H1 (cell line): ENCODE data around the gene ZNF57. TPM values are rescaled to one million over a fixed set of nuclear protein-coding genes. Genes with fewer than 3 reads are reported as not detected.

Source experiments
- CTCF ChIA-PET: fragments of 300-600 bp; sonication (Branson Sonifier 250); formaldehyde crosslinking; loops from one replicate; lab custom pipeline; 2021; ENCODE audit not compliant: partially characterized antibody; lab: Charles Lee
- POLR2A ChIA-PET: fragments of 300-600 bp; sonication (Branson Sonifier 250); formaldehyde crosslinking; loops from one replicate; lab custom pipeline; 2021; ENCODE audit warnings: inconsistent platforms; ENCODE audit not compliant: partially characterized antibody; lab: Charles Lee
- DNase-seq, 2 experiments: peaks; one replicate each; pipeline versions ENCODE4 v3.0.0 to v3.0.0-alpha.2; 2010 to 2022; ENCODE audit warnings: low spot score in 2 of 2, low read depth in 1 of 2, mixed read lengths in 1 of 2
- FAIRE-seq: peaks from 2 replicates; lab custom pipeline; 2011; peaks lifted over from hg19 to GRCh38; lab: Jason Lieb, UNC
- H2AFZ ChIP-seq: 2 replicates; pipeline ENCODE4 v1.8.1; 2012; ENCODE audit warnings: low read length, inconsistent platforms
- H2AK5ac ChIP-seq: 2 replicates; pipeline ENCODE4 v1.6.1; 2013; ENCODE audit warnings: low read depth, low read length
- H2BK120ac ChIP-seq: replicated peaks from 2 replicates; pipeline ENCODE3; 2013; ENCODE audit warnings: low read depth, low read length, inconsistent platforms
- H2BK12ac ChIP-seq: 2 replicates; pipeline ENCODE4 v1.6.1; 2013; ENCODE audit warnings: low read depth, low read length
- H2BK15ac ChIP-seq: 2 replicates; pipeline ENCODE4 v1.6.1; 2013; ENCODE audit warnings: low read length
- H2BK20ac ChIP-seq: 2 replicates; pipeline ENCODE4 v1.6.1; 2013; ENCODE audit warnings: low read length
- H2BK5ac ChIP-seq: 2 replicates; pipeline ENCODE4 v1.6.1; 2013; ENCODE audit warnings: low read depth, low read length
- H3K14ac ChIP-seq: 2 replicates; pipeline ENCODE4 v1.6.1; 2013; ENCODE audit warnings: inconsistent platforms; ENCODE audit not compliant: insufficient read length
- H3K18ac ChIP-seq: 2 replicates; pipeline ENCODE4 v1.6.1; 2013; ENCODE audit warnings: low read length; ENCODE audit errors: extremely low read depth
- H3K23ac ChIP-seq: 2 replicates; pipeline ENCODE4 v1.6.1; 2013; ENCODE audit warnings: inconsistent platforms; ENCODE audit not compliant: insufficient read length
- H3K23me2 ChIP-seq: 2 replicates; pipeline ENCODE4 v1.6.1; 2013; ENCODE audit warnings: low read depth, low read length
- H3K27ac ChIP-seq: 2 replicates; pipeline ENCODE4 v1.6.1; 2011; ENCODE audit warnings: low read depth, low read length, inconsistent platforms
- H3K27me3 ChIP-seq, 4 experiments: replicated peaks in 1 of 4; 1 replicate in 1 of 4; 2 replicates in 3 of 4; pipeline versions ENCODE4 v1.6.1 to v1.8.1; 2011 to 2013; ENCODE audit warnings: low read length in 3 of 4, mild to moderate bottlenecking in 3 of 4, inconsistent platforms in 2 of 4, mixed read lengths in 2 of 4, moderate library complexity in 1 of 4; ENCODE audit not compliant: control insufficient read depth in 3 of 4, insufficient read depth in 3 of 4; ENCODE audit errors: extremely low read depth in 1 of 4
- H3K36me3 ChIP-seq, 4 experiments: 2 replicates each; pipeline versions ENCODE4 v1.6.1 to v1.8.1; 2011 to 2013; ENCODE audit warnings: mild to moderate bottlenecking in 4 of 4, low read length in 3 of 4, moderate library complexity in 2 of 4, control low read depth in 1 of 4, inconsistent platforms in 1 of 4; ENCODE audit not compliant: insufficient read depth in 4 of 4, control insufficient read depth in 2 of 4
- H3K4ac ChIP-seq: replicated peaks from 2 replicates; pipeline ENCODE3; 2013; ENCODE audit warnings: low read length, low read depth, mixed read lengths, inconsistent platforms; ENCODE audit not compliant: insufficient read length
- H3K4me1 ChIP-seq, 4 experiments: replicated peaks in 1 of 4; 1 replicate in 1 of 4; 2 replicates in 3 of 4; pipeline versions ENCODE4 v1.6.1 to v1.8.1; 2011 to 2013; ENCODE audit warnings: low read length in 3 of 4, inconsistent platforms in 2 of 4, mixed read lengths in 1 of 4; ENCODE audit not compliant: insufficient read depth in 4 of 4, control insufficient read depth in 3 of 4
- H3K4me2 ChIP-seq, 2 experiments: 2 replicates each; pipeline versions ENCODE4 v1.6.1 to v1.8.1; 2011 to 2013; ENCODE audit warnings: low read depth in 2 of 2, low read length in 2 of 2, control low read depth in 1 of 2, inconsistent platforms in 1 of 2, mild to moderate bottlenecking in 1 of 2; ENCODE audit not compliant: insufficient read depth in 1 of 2
- H3K4me3 ChIP-seq, 4 experiments: fragments of 200-600, 300-600 bp in 1 of 4; sonication (generic), shearing (Covaris generic), sonication (Bioruptor Twin) in 1 of 4; 2 replicates each; pipeline versions ENCODE4 v1.5.1 to v1.8.1; 2011 to 2016; ENCODE audit warnings: low read length in 4 of 4, low read depth in 3 of 4, control low read depth in 2 of 4, inconsistent platforms in 2 of 4, mild to moderate bottlenecking in 2 of 4, mixed read lengths in 1 of 4, moderate library complexity in 1 of 4; ENCODE audit not compliant: insufficient read depth in 2 of 4; ENCODE audit errors: extremely low read depth in 1 of 4
- H3K56ac ChIP-seq: replicated peaks from 2 replicates; pipeline ENCODE3; 2013; ENCODE audit warnings: low read depth, mild to moderate bottlenecking, mixed read lengths, low read length, inconsistent platforms; ENCODE audit not compliant: insufficient read length
- H3K79me1 ChIP-seq: 2 replicates; pipeline ENCODE4 v1.6.1; 2013; ENCODE audit warnings: low read depth, low read length, control low read depth
- H3K79me2 ChIP-seq, 2 experiments: 2 replicates each; pipeline versions ENCODE4 v1.6.1 to v1.8.1; 2012 to 2013; ENCODE audit warnings: low read length in 2 of 2, mild to moderate bottlenecking in 2 of 2, inconsistent platforms in 1 of 2; ENCODE audit not compliant: insufficient read depth in 2 of 2, control insufficient read depth in 1 of 2
- H3K9ac ChIP-seq, 4 experiments: replicated peaks in 1 of 4; 1 replicate in 1 of 4; 2 replicates in 3 of 4; pipeline versions ENCODE4 v1.6.1 to v1.8.1; 2011 to 2013; ENCODE audit warnings: low read depth in 3 of 4, low read length in 3 of 4, control low read depth in 2 of 4, mild to moderate bottlenecking in 2 of 4, moderate library complexity in 2 of 4, inconsistent platforms in 1 of 4; ENCODE audit errors: extremely low read depth in 1 of 4
- H3K9me3 ChIP-seq, 2 experiments: 2 replicates each; pipeline versions ENCODE4 v1.6.1 to v1.8.1; 2012 to 2013; ENCODE audit warnings: mild to moderate bottlenecking in 2 of 2, moderate library complexity in 2 of 2, control low read depth in 1 of 2, inconsistent platforms in 1 of 2, low read depth in 1 of 2, low read length in 1 of 2, mixed read lengths in 1 of 2; ENCODE audit not compliant: insufficient read depth in 2 of 2
- H4K20me1 ChIP-seq, 2 experiments: replicated peaks in 1 of 2; 2 replicates each; pipeline versions ENCODE3 to v1.8.1; 2011 to 2013; ENCODE audit warnings: inconsistent platforms in 2 of 2, low read length in 2 of 2, mild to moderate bottlenecking in 1 of 2; ENCODE audit not compliant: insufficient read depth in 2 of 2, control insufficient read depth in 1 of 2
- H4K5ac ChIP-seq: 2 replicates; pipeline ENCODE4 v1.6.1; 2013; ENCODE audit warnings: low read length, low read depth, mixed read lengths, inconsistent platforms; ENCODE audit not compliant: insufficient read length
- H4K8ac ChIP-seq: 2 replicates; pipeline ENCODE4 v1.8.0; 2013; ENCODE audit warnings: mild to moderate bottlenecking, moderate library complexity, low read length, inconsistent platforms; ENCODE audit not compliant: insufficient read depth; ENCODE audit errors: extremely low read depth
- H4K91ac ChIP-seq: replicated peaks from 2 replicates; pipeline ENCODE3; 2013; ENCODE audit warnings: low read length, mixed read lengths, inconsistent platforms; ENCODE audit not compliant: insufficient read length
- CBX8 ChIP-seq: fragments of 300-800, 300-1000 bp; sonication (generic); IDR thresholded peaks from 2 replicates; pipeline ENCODE4 v1.7.1; 2016; ENCODE audit warnings: low read depth, low read length, borderline replicate concordance
- CEBPB ChIP-seq: IDR thresholded peaks from 2 replicates; pipeline ENCODE4 v1.6.1; 2012; ENCODE audit warnings: low read depth, low read length
- CHD2 ChIP-seq: IDR thresholded peaks from 2 replicates; pipeline ENCODE4 v1.6.1; 2012; ENCODE audit warnings: low read length, improper control_type of control experiment
- EGR1 ChIP-seq: IDR thresholded peaks from 2 replicates; pipeline ENCODE4 v1.6.1; 2011; ENCODE audit warnings: low read depth, low read length, borderline replicate concordance
- JUND ChIP-seq: IDR thresholded peaks from 2 replicates; pipeline ENCODE4 v1.6.1; 2011; ENCODE audit warnings: mild to moderate bottlenecking, improper control_type of control experiment, low read length
- KDM1A ChIP-seq: fragments of 200-600, 300-600 bp; sonication (generic); IDR thresholded peaks from 2 replicates; pipeline ENCODE4 v1.7.1; 2016; ENCODE audit warnings: mild to moderate bottlenecking, low read length, borderline replicate concordance
- RAD21 ChIP-seq, 2 experiments: IDR thresholded peaks in 1 of 2; conservative IDR thresholded peaks in 1 of 2; 2 replicates each; pipeline ENCODE4 v1.6.1; 2011; ENCODE audit warnings: low read depth in 2 of 2, low read length in 2 of 2, improper control_type of control experiment in 1 of 2, inconsistent platforms in 1 of 2, mild to moderate bottlenecking in 1 of 2, moderate library complexity in 1 of 2
- SIN3A ChIP-seq, 2 experiments: IDR thresholded peaks in 1 of 2; conservative IDR thresholded peaks in 1 of 2; 2 replicates each; pipeline ENCODE4 v1.6.1; 2011 to 2012; ENCODE audit warnings: low read length in 2 of 2, improper control_type of control experiment in 1 of 2, low read depth in 1 of 2, mild to moderate bottlenecking in 1 of 2
- SP1 ChIP-seq: IDR thresholded peaks from 2 replicates; pipeline ENCODE4 v1.6.1; 2011; ENCODE audit warnings: low read depth, low read length
- SP4 ChIP-seq: IDR thresholded peaks from 2 replicates; pipeline ENCODE4 v1.6.1; 2012; ENCODE audit warnings: low read length, inconsistent platforms
- WGBS, 2 experiments: shearing (Covaris generic) in 1 of 2; methylation state at CpG; one replicate each; pipeline versions ENCODE4 v1.1.6 to v1.1.7; 2013 to 2015; ENCODE audit warnings: low lambda C conversion rate in 2 of 2, mixed read lengths in 2 of 2, inconsistent platforms in 1 of 2, low coverage in 1 of 2, missing lambda C conversion rate in 1 of 2; ENCODE audit not compliant: insufficient replicate concordance in 2 of 2, insufficient coverage in 1 of 2, insufficient read length in 1 of 2; ENCODE audit errors: extremely low coverage in 1 of 2, missing lambda C conversion rate in 1 of 2; 5-methylcytosine and 5-hydroxymethylcytosine counted together
- polyA plus RNA-seq, 7 experiments: library from polyadenylated mRNA; depleted of rRNA in 3 of 7; stranded (reverse) in 5 of 7; unstranded in 2 of 7; fragments of >200 nt in 5 of 7; fragments of 200-250 nt in 2 of 7; gene quantifications; 1 replicate in 5 of 7; 2 replicates in 1 of 7; 4 replicates in 1 of 7; pipeline versions ENCODE4 v1.2.1 to v1.2.3, GENCODE V29; 2011 to 2013; ENCODE audit warnings: missing spikeins in 2 of 7, mixed read lengths in 2 of 7
- total RNA-seq: library from RNA; stranded (reverse); fragmentation: NEBNext Ultra II Directional; extraction: Animal tissue kit (Norgen Biotek cat#: 25700); gene quantifications from 2 replicates; pipeline ENCODE4 v1.2.1, GENCODE V29; 2021
- TF ChIP-seq, protein P1 (sequence below): IDR thresholded peaks from 2 replicates; pipeline ENCODE4 v1.6.1; 2012; ENCODE audit warnings: inconsistent platforms

Gene ZNF57
- total and polyA plus RNA-seq, 2 of the 8 experiments (the other 6 are each of a cell fraction or from before 2014, with no cell fraction given) = 4.9 to 8.9 TPM

DNA sequence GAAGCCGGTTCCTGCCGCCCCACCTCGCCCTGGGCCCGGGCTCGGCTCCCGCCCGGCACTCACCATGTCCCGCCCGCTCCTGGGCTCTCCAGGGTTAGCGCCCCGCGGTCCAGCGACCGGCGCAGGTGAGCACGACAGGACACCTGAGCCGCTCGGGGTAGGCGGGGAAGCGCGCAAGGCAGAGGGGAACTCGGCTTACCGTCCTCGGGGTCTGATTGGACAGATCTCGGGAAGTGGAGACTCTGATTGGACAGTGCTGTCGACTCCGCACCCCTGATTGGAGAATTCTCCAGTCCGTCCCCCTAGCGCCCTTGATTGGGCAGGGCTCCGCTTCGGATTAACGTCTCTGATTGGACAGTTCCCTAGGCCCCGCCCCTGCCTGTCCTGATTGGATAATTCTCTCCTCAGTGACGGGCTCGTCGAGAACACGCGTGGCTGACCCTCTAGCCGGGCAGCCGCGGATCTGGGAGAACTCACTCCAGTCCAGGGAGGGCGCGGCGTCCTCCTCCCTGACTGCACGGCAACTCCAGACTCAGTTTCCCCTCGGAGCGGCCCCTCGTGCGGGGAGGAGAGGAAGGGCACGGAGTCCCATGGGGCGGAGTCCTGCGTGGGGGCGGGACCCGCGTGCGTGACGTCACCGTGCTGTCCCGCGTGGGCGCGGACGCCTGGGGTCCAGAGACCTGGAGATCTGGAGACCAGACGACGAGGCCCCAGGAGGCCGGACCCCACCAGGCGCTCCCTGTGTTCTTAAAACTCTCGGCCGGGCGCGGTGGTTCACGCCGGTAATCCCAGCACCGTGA lies 44.2 kb downstream of the ZNF57 start, which contains the start of gene ZNF77:
ZNF77 (minus strand) TSS at position 197 of the 800 bp plus-strand sequence; CDS start at position 66, 131 bp downstream.
- 5% methylated on average over 52 of the region's 74 CpGs; no CpG with 5 or more reads in 1 of the 2 experiments for WGBS, 2 experiments
- Histone ChIP-seq H3K27ac (peak within 1 kb of the TSS; percentile 39; the same call in 1 of the 2 replicates), H4K20me1 (no peaks in the 10 kb centered on the region), H4K91ac (peak within 1 kb of the TSS; percentile 59), H2BK12ac (no peak within 1 kb of the TSS), H3K79me1 (peaks cover 9% of the 10 kb centered on the region; the same call in 1 of the 2 replicates), H3K18ac (peak within 1 kb of the TSS; percentile 68), H2BK5ac (peak within 1 kb of the TSS; percentile 81; the same call in 1 of the 2 replicates), H4K5ac (peak within 1 kb of the TSS; percentile 86), H4K8ac (peak within 1 kb of the TSS; percentile 93), H2BK20ac (no peak within 1 kb of the TSS), H3K4me3 (peak within 1 kb of the TSS; percentile 83 to 94 (median 89)), H2BK120ac (no peak within 1 kb of the TSS), H2BK15ac (no peak within 1 kb of the TSS), H3K9me3 (no peaks in the 10 kb centered on the region), H3K4me1 (peaks cover 0 to 6% (median 4%) of the 10 kb centered on the region in 4 experiments; a peak in 6 of 7 replicates), H3K9ac (peak within 1 kb of the TSS; percentile 36 to 77 (median 46)), H3K23me2 (peaks cover 8% of the 10 kb centered on the region; the same call in 1 of the 2 replicates), H3K14ac (no peak within 1 kb of the TSS), H3K27me3 (no peaks in the 10 kb centered on the region), H3K56ac (peak within 1 kb of the TSS; percentile 79), H3K36me3 (no peaks in the 10 kb centered on the region), H3K23ac (no peak within 1 kb of the TSS), H2AK5ac (no peak within 1 kb of the TSS), H3K4me2 (peak within 1 kb of the TSS; percentile 71 to 76), H3K79me2 (peaks cover 0 to 10% of the 10 kb centered on the region in 2 experiments; a peak in 2 of 4 replicates), H2AFZ (peak within 1 kb of the TSS; percentile 74; the same call in 1 of the 2 replicates), H3K4ac (peak within 1 kb of the TSS; percentile 81)
- ChIA-PET POLR2A (no interaction called here), CTCF (no interaction called here)
- FAIRE-seq = peak; percentile 97
- DNase-seq = peak; percentile 95 to 98
- TF ChIP-seq KDM1A = peak; percentile 86
- TF ChIP-seq SIN3A (conservative IDR thresholded peaks at IDR 0.05 in 1 of 2, IDR thresholded peaks at IDR 0.05 in 1 of 2; ENCODE audit: low read depth in 1 of 2, low read length in 2 of 2) = no peak; a peak in 1 of 4 replicates
- TF ChIP-seq RAD21 (IDR thresholded peaks at IDR 0.05 in 1 of 2, conservative IDR thresholded peaks at IDR 0.05 in 1 of 2; ENCODE audit: low read depth in 2 of 2, low read length in 2 of 2) = 0 out of 4 replicates have a peak, but pooled peaks of 1 of the 2 experiments have one; percentile 1
- TF ChIP-seq EGR1 = no peak
- TF ChIP-seq SP1 = peak; percentile 100
- peak; percentile 50; the same call in 1 of the 2 replicates for TF ChIP-seq JUND
- TF ChIP-seq, protein P1, sequence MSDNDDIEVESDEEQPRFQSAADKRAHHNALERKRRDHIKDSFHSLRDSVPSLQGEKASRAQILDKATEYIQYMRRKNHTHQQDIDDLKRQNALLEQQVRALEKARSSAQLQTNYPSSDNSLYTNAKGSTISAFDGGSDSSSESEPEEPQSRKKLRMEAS = peak; percentile 8; the same call in 1 of the 2 replicates
- TF ChIP-seq CEBPB = no peak
- peak; percentile 96 for TF ChIP-seq CHD2
- no peak for TF ChIP-seq CBX8
- peak; percentile 87; the same call in 1 of the 2 replicates for TF ChIP-seq SP4
